GM12878 (cell line): Measurements from ENCODE around the gene ATG4B. TPM values are rescaled to one million over a fixed set of nuclear protein-coding genes. Genes with fewer than 3 reads are reported as not detected.

Experiments used
- ATAC-seq: fragments of 200-7000 bp; cut with Tn5 transposase; 3 replicates; pipeline ENCODE4 v1.9.1; 2020; ENCODE audit warnings: mild to moderate bottlenecking, moderate library complexity
- BruUV-seq: library from RNA; stranded (reverse); fragments of 400-500 nt; replicated peaks from 2 replicates; lab custom pipeline; 2021; lab: Mats Ljungman, UMichigan
- CTCF ChIA-PET: fragments of 300-600 bp; sonication (Branson Sonifier 250); formaldehyde crosslinking; extraction: SDS; loops from one replicate; lab custom pipeline; 2021; ENCODE audit warnings: inconsistent platforms; lab: Yijun Ruan, JAX
- POLR2A ChIA-PET: fragments of 350-600 bp; formaldehyde crosslinking; extraction: SDS; loops from one replicate; lab custom pipeline; 2021; ENCODE audit warnings: inconsistent platforms; lab: Charles Lee
- RAD21 ChIA-PET: fragments of 300-600 bp; sonication (Branson Sonifier 250); formaldehyde crosslinking; loops from one replicate; lab custom pipeline; 2023; ENCODE audit warnings: antibody characterized with exemption; ENCODE audit not compliant: unreplicated experiment; lab: Charles Lee
- SMC1A ChIA-PET: fragments of 300-600 bp; sonication (Branson Sonifier 250); formaldehyde crosslinking; loops from one replicate; lab custom pipeline; 2023; ENCODE audit not compliant: unreplicated experiment, uncharacterized antibody; lab: Charles Lee
- DNase-seq: peaks from one replicate; pipeline ENCODE4 v3.0.0-alpha.2; 2011; ENCODE audit warnings: low read depth, low spot score
- FAIRE-seq: peaks from 3 replicates; lab custom pipeline; 2011; peaks lifted over from hg19 to GRCh38; lab: Jason Lieb, UNC
- H2AFZ ChIP-seq: 2 replicates; pipeline ENCODE4 v1.6.0; 2011; ENCODE audit warnings: low read depth, low read length, control low read depth; ENCODE audit not compliant: control insufficient read depth
- H3K27ac ChIP-seq: 2 replicates; pipeline ENCODE4 v1.5.1; 2011; ENCODE audit warnings: control low read depth; ENCODE audit not compliant: control insufficient read depth, insufficient read depth
- H3K27me3 ChIP-seq, 2 experiments: replicated peaks in 1 of 2; 2 replicates each; pipeline versions ENCODE4 v1.6.0 to v1.6.1; 2011; ENCODE audit warnings: low read length in 1 of 2; ENCODE audit not compliant: control insufficient read depth in 2 of 2, insufficient read depth in 2 of 2
- H3K36me3 ChIP-seq, 2 experiments: 2 replicates each; pipeline ENCODE4 v1.5.1; 2011; ENCODE audit warnings: low read length in 1 of 2; ENCODE audit not compliant: control insufficient read depth in 2 of 2, insufficient read depth in 2 of 2
- H3K4me1 ChIP-seq: 2 replicates; pipeline ENCODE4 v1.6.1; 2011; ENCODE audit warnings: mild to moderate bottlenecking, low read length, moderate library complexity, mixed read lengths; ENCODE audit not compliant: control insufficient read depth, insufficient read depth
- H3K4me2 ChIP-seq: 2 replicates; pipeline ENCODE4 v1.6.0; 2011; ENCODE audit warnings: control low read depth; ENCODE audit not compliant: control insufficient read depth, insufficient read depth
- H3K4me3 ChIP-seq: fragments of 200-600 bp; sonication (generic); 2 replicates; pipeline ENCODE4 v1.5.1; 2016
- H3K79me2 ChIP-seq: 2 replicates; pipeline ENCODE4 v1.6.0; 2011; ENCODE audit warnings: low read length; ENCODE audit not compliant: control insufficient read depth, insufficient read depth
- H3K9ac ChIP-seq: 2 replicates; pipeline ENCODE4 v1.8.0; 2011; ENCODE audit warnings: low read length, control low read depth, mixed read lengths; ENCODE audit not compliant: control insufficient read depth, insufficient read depth
- H3K9me3 ChIP-seq: replicated peaks from 3 replicates; pipeline ENCODE4 v1.5.1; 2011; ENCODE audit warnings: mild to moderate bottlenecking, low read length; ENCODE audit not compliant: control insufficient read depth, insufficient read depth
- H4K20me1 ChIP-seq: 2 replicates; pipeline ENCODE4 v1.6.0; 2011; ENCODE audit not compliant: control insufficient read depth, insufficient read depth
- CHD2 ChIP-seq: IDR thresholded peaks from 2 replicates; pipeline ENCODE4 v1.6.1; 2011; ENCODE audit warnings: low read depth, low read length, improper control_type of control experiment, borderline replicate concordance
- CUX1 ChIP-seq: IDR thresholded peaks from 2 replicates; pipeline ENCODE4 v1.6.1; 2012; ENCODE audit warnings: improper control_type of control experiment, low read depth, low read length; ENCODE audit not compliant: insufficient replicate concordance
- FOXK2 ChIP-seq: fragments of 450-650 bp; IDR thresholded peaks from 2 replicates; pipeline ENCODE4 v1.6.1; 2017; ENCODE audit warnings: mild to moderate bottlenecking, moderate library complexity
- HDAC6 ChIP-seq: fragments of 200-600 bp; sonication (generic); IDR thresholded peaks from one replicate; pipeline ENCODE4 v1.8.0; 2017; ENCODE audit warnings: antibody characterized with exemption; ENCODE audit not compliant: unreplicated experiment
- IRF4 ChIP-seq: IDR thresholded peaks from 2 replicates; pipeline ENCODE4 v1.6.1; 2011; ENCODE audit warnings: low read depth, low read length
- JUND ChIP-seq: IDR thresholded peaks from 2 replicates; pipeline ENCODE4 v1.6.1; 2012; ENCODE audit warnings: low read depth, mild to moderate bottlenecking, low read length, improper control_type of control experiment, moderate library complexity
- MEF2B ChIP-seq: fragments of 450-650 bp; IDR thresholded peaks from 2 replicates; pipeline ENCODE4 v1.6.1; 2018; ENCODE audit warnings: mild to moderate bottlenecking, moderate library complexity; ENCODE audit not compliant: partially characterized antibody, poor library complexity, severe bottlenecking
- PML ChIP-seq: IDR thresholded peaks from 2 replicates; pipeline ENCODE4 v1.6.1; 2012; ENCODE audit warnings: low read length, inconsistent platforms
- POLR2A ChIP-seq: IDR thresholded peaks from 2 replicates; pipeline ENCODE4 v1.6.1; 2011; ENCODE audit warnings: low read depth, mild to moderate bottlenecking, low read length
- SMARCA5 ChIP-seq: fragments of 450-650 bp; IDR thresholded peaks from 2 replicates; pipeline ENCODE4 v1.6.1; 2017; ENCODE audit warnings: mild to moderate bottlenecking
- TARDBP ChIP-seq: IDR thresholded peaks from 2 replicates; pipeline ENCODE4 v1.6.1; 2016; ENCODE audit warnings: borderline replicate concordance
- ZBTB33 ChIP-seq: fragments of 450-650 bp; IDR thresholded peaks from 2 replicates; pipeline ENCODE4 v1.6.1; 2017; ENCODE audit warnings: mild to moderate bottlenecking
- WGBS: methylation state at CpG from one replicate; pipeline ENCODE4 v1.1.6; 2016; ENCODE audit warnings: low lambda C conversion rate; ENCODE audit not compliant: insufficient replicate concordance, insufficient coverage; ENCODE audit errors: missing lambda C conversion rate; 5-methylcytosine and 5-hydroxymethylcytosine counted together
- in situ Hi-C: fragments of 300-500 bp; cut with MboI; formaldehyde crosslinking; loops from 9 replicates; pipeline ENCODE4 v1.14.3; 2018; ENCODE audit warnings: mixed read lengths
- intact Hi-C: fragments of 100-400 bp; cut with micrococcal nuclease; formaldehyde crosslinking; loops from one replicate; pipeline ENCODE4 v1.14.2; 2022; ENCODE audit not compliant: unreplicated experiment
- polyA plus RNA-seq, 11 experiments: library from polyadenylated mRNA; depleted of rRNA in 4 of 11; unstranded in 6 of 11; stranded (reverse) in 5 of 11; fragments of >200 nt; fragmentation: Nextera tagmentation in 4 of 11; fragmentation: Illumina TruSeq in 1 of 11; extraction: Ambion mirVana in 4 of 11; extraction: Trizol in 1 of 11; gene quantifications; 1 replicate in 1 of 11; 2 replicates in 10 of 11; pipeline versions ENCODE4 v1.2.1 to v1.2.3, GENCODE V29; 2011 to 2016; ENCODE audit warnings: inconsistent platforms in 2 of 11, missing spikeins in 2 of 11, low read depth in 1 of 11
- total RNA-seq, 4 experiments: library from RNA; depleted of rRNA in 3 of 4; stranded (reverse); fragments of >200 nt in 3 of 4; fragmentation: Illumina TruSeq in 1 of 4; extraction: Trizol in 1 of 4; gene quantifications; 2 replicates each; pipeline versions ENCODE4 v1.2.1 to v1.2.3, GENCODE V29; 2013 to 2021

ATG4B gene
- total and polyA plus RNA-seq, 10 of the 15 experiments (the other 5 are each of a cell fraction or from before 2014, with no cell fraction given), result 5.8 to 84.1 (median 64.9) TPM

GRCh38 chr2:241708879-241709278, 71.4 kb downstream of the ATG4B start:
- Histone ChIP-seq H3K9me3 (peaks cover 4% of the 10 kb centered on the region; the same call in 1 of the 3 replicates), H3K9ac (no peak overlapping the region), H3K36me3 (peaks cover 11% of the 10 kb centered on the region in 2 experiments; a peak in 3 of 4 replicates), H3K4me3 (no peak overlapping the region), H4K20me1 (no peaks in the 10 kb centered on the region), H3K27me3 (no peaks in the 10 kb centered on the region), H3K79me2 (no peaks in the 10 kb centered on the region; the same call in none of the 2 replicates), H3K27ac (no peak overlapping the region), H3K4me2 (no peak overlapping the region), H2AFZ (no peak overlapping the region), H3K4me1 (no peaks in the 10 kb centered on the region)
- TF ChIP-seq PML (no peak), ZBTB33 (no peak)
- no peak for ATAC-seq
- ChIA-PET CTCF (no interaction called here), POLR2A (no interaction called here), RAD21 (no interaction called here), SMC1A (no interaction called here)
- intact Hi-C loops, result no loop called here
- no peak for FAIRE-seq
- in situ Hi-C loops, result no loop called here
- BruUV-seq, result no TSS peak
- WGBS, result 91% methylated on average over 10 of the region's 10 CpGs
- DNase-seq, result no peak

- Histone ChIP-seq H3K4me3 (no peak overlapping the region), H3K9ac (no peak overlapping the region), H3K9me3 (peaks cover 19% of the 10 kb centered on the region; the same call in 2 of the 3 replicates), H3K27ac (no peak overlapping the region), H3K4me2 (no peak overlapping the region), H2AFZ (no peak overlapping the region), H3K27me3 (no peaks in the 10 kb centered on the region), H3K4me1 (no peaks in the 10 kb centered on the region), H4K20me1 (no peaks in the 10 kb centered on the region), H3K79me2 (no peaks in the 10 kb centered on the region), H3K36me3 (peaks cover 14 to 25% of the 10 kb centered on the region in 2 experiments; a peak in 3 of 4 replicates)
- no peak for ATAC-seq
- DNase-seq, result no peak
- intact Hi-C loops, result no loop called here
- ChIA-PET CTCF (no interaction called here), SMC1A (no interaction called here), RAD21 (no interaction called here), POLR2A (no interaction called here)
- FAIRE-seq, result no peak
- in situ Hi-C loops, result no loop called here
- no TSS peak for BruUV-seq
- WGBS, result 91% methylated on average over 16 of the region's 16 CpGs
- TF ChIP-seq IRF4 (no peak), CUX1 (no peak), HDAC6 (no peak), JUND (no peak), MEF2B (no peak), CHD2 (no peak), POLR2A (no peak), TARDBP (no peak), FOXK2 (no peak), SMARCA5 (no peak)
Observed at GRCh38 chr2:241719093-241719492, 81.6 kb downstream of the ATG4B start.
